Adrenal gland (tissue), 12 donors: ENCODE measurements around the gene PIP4K2C. TPM values are rescaled to one million over a fixed set of nuclear protein-coding genes. Genes with fewer than 3 reads are reported as not detected.

Source experiments
- DNase-seq, 7 donors: peaks; one replicate each; pipeline ENCODE4 v3.0.0-alpha.2; 2019 to 2020
- H3K27ac ChIP-seq, 5 donors: fragments of 200-600 bp; sonication (generic) in 4 of 5; 1 replicate in 3 of 5; 2 replicates in 2 of 5; pipeline versions ENCODE4 v1.5.1 to v1.8.0; 2016 to 2020; ENCODE audit warnings: mild to moderate bottlenecking in 1 of 5
- H3K27me3 ChIP-seq: fragments of 200-600 bp; 2 replicates; pipeline ENCODE4 v1.8.0; 2021
- H3K36me3 ChIP-seq, 2 donors: fragments of 200-600 bp; replicated peaks in 1 of 2; 1 replicate in 1 of 2; 2 replicates in 1 of 2; pipeline versions ENCODE4 v1.5.1 to v1.8.0; 2018 to 2022
- H3K4me1 ChIP-seq, 2 donors: fragments of 200-600 bp; replicated peaks in 1 of 2; 1 replicate in 1 of 2; 2 replicates in 1 of 2; pipeline versions ENCODE4 v1.5.1 to v1.8.0; 2018 to 2021
- H3K4me3 ChIP-seq, 4 donors: fragments of 200-600 bp; sonication (generic) in 3 of 4; one replicate each; pipeline ENCODE4 v1.5.1; 2016 to 2018
- H3K9me3 ChIP-seq, 3 donors: fragments of 200-600 bp; sonication (generic) in 1 of 3; replicated peaks in 1 of 3; 1 replicate in 2 of 3; 2 replicates in 1 of 3; pipeline versions ENCODE4 v1.5.1 to v1.8.0; 2016 to 2021
- POLR2A ChIP-seq, 2 donors: fragments of 450-650 bp; IDR thresholded peaks; one replicate each; pipeline ENCODE4 v1.6.1; 2017; ENCODE audit warnings: antibody characterized with exemption in 2 of 2, mild to moderate bottlenecking in 2 of 2, moderate library complexity in 1 of 2
- WGBS, 4 donors: extraction: QIAGEN DNeasy Blood & Tissue Kit in 2 of 4; methylation state at CpG; one replicate each; pipeline versions ENCODE4 v1.1.5 to v1.1.7; 2013 to 2017; 5-methylcytosine and 5-hydroxymethylcytosine counted together
- intact Hi-C, 2 donors: fragments of 100-400 bp; cut with DNase I; formaldehyde crosslinking; loops; one replicate each; pipeline versions ENCODE4 v1.14.1 to v1.15.0; 2022 to 2023
- polyA plus RNA-seq, 3 donors: library from polyadenylated mRNA; stranded (reverse); fragments of 200-250 nt in 2 of 3; fragments of 350-450 nt in 1 of 3; fragmentation: Illumina TruSeq in 1 of 3; extraction: RNeasy Lipid Tissue Mini Kit (QIAGEN cat#74804) in 1 of 3; gene quantifications; one replicate each; pipeline ENCODE4 v1.2.3, GENCODE V29; 2013 to 2014
- total RNA-seq, 9 donors: library from RNA; depleted of rRNA in 4 of 9; stranded (reverse); fragments of >200 nt in 4 of 9; fragments of 120-200 nt in 1 of 9; fragmentation: NEBNext Ultra II Directional in 1 of 9; extraction: Animal tissue kit (Norgen Biotek cat#: 25700) in 1 of 9; gene quantifications; one replicate each; pipeline versions ENCODE4 v1.1.0 to v1.2.4, GENCODE V29; 2013 to 2023
- TF ChIP-seq, protein P1 (sequence below), 6 experiments: fragments of 450-650 bp in 4 of 6; fragments of 200-600 bp in 2 of 6; sonication (generic) in 1 of 6; IDR thresholded peaks; 1 replicate in 5 of 6; 2 replicates in 1 of 6; pipeline versions ENCODE4 v1.5.1 to v1.8.0; 2016 to 2021; ENCODE audit warnings: antibody characterized with exemption in 6 of 6, mild to moderate bottlenecking in 2 of 6, moderate library complexity in 1 of 6
- donor health status: healthy with polysubstance abuse.
- donor health status: Bipolar disorder and iron deficiency.
- donor health status: DM: yes; HTN: yes; CAD: no.
- donor health status: DM: no; HTN: no; CAD: no.
- donor health status: DM: no; HTN: no; CAD: no.
- donor health status: DM: yes; HTN: yes; CAD: no.

The PIP4K2C gene
- total and polyA plus RNA-seq, 12 donors, result 8.1 to 75.9 (median 28.2) TPM

DNA sequence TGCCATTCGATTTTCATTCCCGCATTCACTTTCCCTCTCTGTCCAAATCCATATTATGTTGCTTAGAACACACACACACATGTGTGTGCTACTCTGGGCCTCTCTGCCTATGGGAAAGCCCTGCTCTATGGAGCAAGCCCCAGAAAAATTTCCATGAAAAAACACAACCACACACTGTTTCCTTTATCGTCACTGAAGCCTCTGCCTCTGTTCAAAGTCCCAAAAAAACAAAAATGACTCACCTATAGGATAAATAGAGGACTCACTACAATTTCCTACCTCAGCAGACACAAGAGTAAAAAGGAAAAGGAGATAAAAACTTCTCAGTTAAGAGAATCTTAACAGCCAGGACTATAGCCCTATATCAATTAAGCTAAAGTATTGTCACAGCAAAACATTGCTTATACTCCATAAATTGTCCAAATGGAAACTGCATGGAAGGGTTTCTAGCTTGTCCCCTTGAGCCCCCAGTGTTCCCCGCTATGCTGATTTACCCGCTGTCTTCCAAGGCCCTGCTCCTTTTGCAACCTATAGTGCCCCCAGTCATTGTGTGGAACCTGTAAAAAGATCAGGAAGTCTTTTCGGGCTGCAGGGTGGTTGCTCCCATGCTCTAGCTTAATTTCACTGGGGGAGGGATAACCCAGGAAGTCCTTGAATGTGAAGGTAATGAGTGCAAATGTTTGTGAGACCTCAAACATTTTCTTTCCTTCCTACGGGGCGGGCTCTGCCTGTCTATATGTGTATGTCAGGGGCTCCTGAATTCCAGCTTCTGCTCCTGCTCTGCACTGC is 11.1 kb upstream of the PIP4K2C start:
- 75 to 87% (median 86%) methylated on average over 8 of the region's 8 CpGs for WGBS, 4 donors
- no peak for TF ChIP-seq POLR2A (IDR thresholded peaks at IDR 0.05)
- TF ChIP-seq, protein P1, sequence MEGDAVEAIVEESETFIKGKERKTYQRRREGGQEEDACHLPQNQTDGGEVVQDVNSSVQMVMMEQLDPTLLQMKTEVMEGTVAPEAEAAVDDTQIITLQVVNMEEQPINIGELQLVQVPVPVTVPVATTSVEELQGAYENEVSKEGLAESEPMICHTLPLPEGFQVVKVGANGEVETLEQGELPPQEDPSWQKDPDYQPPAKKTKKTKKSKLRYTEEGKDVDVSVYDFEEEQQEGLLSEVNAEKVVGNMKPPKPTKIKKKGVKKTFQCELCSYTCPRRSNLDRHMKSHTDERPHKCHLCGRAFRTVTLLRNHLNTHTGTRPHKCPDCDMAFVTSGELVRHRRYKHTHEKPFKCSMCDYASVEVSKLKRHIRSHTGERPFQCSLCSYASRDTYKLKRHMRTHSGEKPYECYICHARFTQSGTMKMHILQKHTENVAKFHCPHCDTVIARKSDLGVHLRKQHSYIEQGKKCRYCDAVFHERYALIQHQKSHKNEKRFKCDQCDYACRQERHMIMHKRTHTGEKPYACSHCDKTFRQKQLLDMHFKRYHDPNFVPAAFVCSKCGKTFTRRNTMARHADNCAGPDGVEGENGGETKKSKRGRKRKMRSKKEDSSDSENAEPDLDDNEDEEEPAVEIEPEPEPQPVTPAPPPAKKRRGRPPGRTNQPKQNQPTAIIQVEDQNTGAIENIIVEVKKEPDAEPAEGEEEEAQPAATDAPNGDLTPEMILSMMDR (IDR thresholded peaks at IDR 0.05), result no peak
- H3K36me3 ChIP-seq, result no peaks in the 10 kb centered on the region
- intact Hi-C loops, result no loop called here
- DNase-seq, result no peak
- H3K9me3 ChIP-seq, result no peaks in the 10 kb centered on the region
- H3K27ac ChIP-seq, result no peak overlapping the region
- H3K27me3 ChIP-seq, result peaks cover 5% of the 10 kb centered on the region
- no peak overlapping the region for H3K4me3 ChIP-seq
- no peaks in the 10 kb centered on the region for H3K4me1 ChIP-seq

DNA sequence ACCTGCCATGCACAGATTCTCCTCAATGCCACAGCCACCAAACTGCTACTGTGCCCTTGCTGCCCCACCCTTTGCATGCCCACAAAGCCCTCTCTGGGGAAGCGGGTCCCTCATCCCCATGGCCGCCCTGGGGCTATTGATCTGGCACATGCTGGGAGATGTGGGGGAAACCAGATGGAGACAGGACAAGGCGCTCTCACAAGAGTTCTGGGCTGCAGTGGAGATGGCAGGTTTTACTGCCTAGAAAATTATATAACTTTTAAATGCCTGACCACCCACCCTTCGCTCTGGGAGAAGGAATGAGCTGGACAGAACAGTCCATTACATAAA is 10.6 kb upstream of the PIP4K2C start:
- TF ChIP-seq, protein P1 (IDR thresholded peaks at IDR 0.05), result no peak
- no peak for TF ChIP-seq POLR2A (IDR thresholded peaks at IDR 0.05)
- 80 to 93% (median 86%) methylated on average over 3 to 4 of the region's 4 CpGs for WGBS, 4 donors
- H3K4me3 ChIP-seq, result no peak overlapping the region
- H3K9me3 ChIP-seq, result no peaks in the 10 kb centered on the region
- H3K27ac ChIP-seq, result no peak overlapping the region
- H3K36me3 ChIP-seq, result no peaks in the 10 kb centered on the region
- DNase-seq, result no peak
- intact Hi-C loops, result no loop called here
- H3K27me3 ChIP-seq, result peaks cover 5% of the 10 kb centered on the region
- H3K4me1 ChIP-seq, result no peaks in the 10 kb centered on the region

DNA sequence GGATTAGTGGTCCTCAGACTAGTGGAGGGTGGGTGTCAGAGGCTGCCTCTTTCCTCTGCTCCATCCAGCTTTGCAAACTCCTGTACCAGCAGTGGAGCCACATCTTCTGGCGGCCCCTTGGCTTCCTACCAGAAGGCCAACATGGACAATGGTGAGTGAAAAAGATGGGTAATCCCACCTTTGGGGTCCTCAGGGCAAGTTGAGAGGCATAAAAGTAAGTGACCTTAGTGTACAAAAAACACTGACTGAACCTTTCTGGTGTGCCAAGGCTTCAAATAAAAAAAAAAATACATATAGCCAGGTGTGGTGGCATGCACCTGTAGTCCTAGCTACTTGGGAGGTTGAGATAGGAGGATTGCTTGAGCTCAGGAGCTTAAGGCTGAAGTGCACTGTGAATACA is 9.2 kb upstream of the PIP4K2C start:
- Histone ChIP-seq H3K27ac (no peak overlapping the region), H3K36me3 (no peaks in the 10 kb centered on the region), H3K4me1 (no peaks in the 10 kb centered on the region), H3K4me3 (no peak overlapping the region), H3K9me3 (no peaks in the 10 kb centered on the region), H3K27me3 (peaks cover 5% of the 10 kb centered on the region)
- DNase-seq, result no peak
- 74 to 93% (median 84%) methylated on average over 1 of the region's 1 CpG for WGBS, 4 donors
- TF ChIP-seq, protein P1 (IDR thresholded peaks at IDR 0.05), result no peak
- TF ChIP-seq POLR2A (IDR thresholded peaks at IDR 0.05), result no peak
- intact Hi-C loops, result loop anchor here (2.0 kb wide), 2 partner anchors 39 to 41 kb away; no protein-coding TSS in a partner anchor

DNA sequence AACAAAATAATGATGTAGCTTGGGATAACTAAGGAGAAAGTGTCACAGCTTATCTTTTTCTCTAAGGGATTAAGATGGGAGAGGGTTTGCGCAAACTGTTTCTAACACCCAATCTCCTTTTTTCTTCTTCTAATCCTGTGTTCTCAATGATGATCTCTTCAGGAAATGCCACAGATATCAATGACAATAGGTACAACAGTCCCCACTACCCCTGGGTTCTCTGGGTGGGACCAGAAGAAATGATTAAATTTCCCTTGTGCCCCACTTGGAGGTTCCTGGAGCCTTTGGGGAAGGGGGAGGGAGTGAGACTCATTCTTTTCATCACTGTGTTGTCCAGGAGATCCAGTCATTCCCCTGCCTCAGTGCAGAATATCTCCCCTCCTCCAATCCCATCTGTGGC is 8.6 kb upstream of the PIP4K2C start:
- WGBS, 4 donors, result 95 to 100% (median 98%) methylated on average over 1 of the region's 1 CpG
- intact Hi-C loops, result loop anchor here (2.0 kb wide), 2 partner anchors 38 to 40 kb away; no protein-coding TSS in a partner anchor
- Histone ChIP-seq H3K27me3 (peaks cover 5% of the 10 kb centered on the region), H3K4me1 (no peaks in the 10 kb centered on the region), H3K9me3 (no peaks in the 10 kb centered on the region), H3K36me3 (no peaks in the 10 kb centered on the region), H3K4me3 (no peak overlapping the region), H3K27ac (no peak overlapping the region)
- TF ChIP-seq POLR2A (IDR thresholded peaks at IDR 0.05), result no peak
- TF ChIP-seq, protein P1 (IDR thresholded peaks at IDR 0.05), result no peak
- no peak for DNase-seq
